Astrocyte (in vitro differentiated cells and primary cell): ENCODE data around the gene DAD1. TPM values are rescaled to one million over a fixed set of nuclear protein-coding genes. Genes with fewer than 3 reads are reported as not detected.

Experiments used
- DNase-seq: peaks from one replicate; pipeline ENCODE4 v3.0.0-alpha.2; 2010; ENCODE audit warnings: low read depth
- FAIRE-seq: peaks from 2 replicates; lab custom pipeline; 2011; peaks lifted over from hg19 to GRCh38; lab: Jason Lieb, UNC
- H2AFZ ChIP-seq: 2 replicates; pipeline ENCODE4 v1.6.0; 2012; ENCODE audit warnings: low read depth, low read length, inconsistent platforms
- H3K27ac ChIP-seq: 2 replicates; pipeline ENCODE4 v1.5.1; 2011; ENCODE audit warnings: low read depth, low read length, inconsistent platforms
- H3K27me3 ChIP-seq: 2 replicates; pipeline ENCODE4 v1.6.0; 2011; ENCODE audit warnings: low read length, inconsistent platforms; ENCODE audit not compliant: insufficient read depth
- H3K36me3 ChIP-seq: 2 replicates; pipeline ENCODE4 v1.5.1; 2011; ENCODE audit warnings: low read length, inconsistent platforms; ENCODE audit not compliant: insufficient read depth
- H3K4me1 ChIP-seq: 2 replicates; pipeline ENCODE4 v1.5.1; 2011; ENCODE audit warnings: low read length, inconsistent platforms; ENCODE audit not compliant: insufficient read depth
- H3K4me2 ChIP-seq: 2 replicates; pipeline ENCODE4 v1.6.0; 2012; ENCODE audit warnings: low read length, inconsistent platforms
- H3K4me3 ChIP-seq: 2 replicates; pipeline ENCODE4 v1.5.1; 2011; ENCODE audit warnings: low read depth, mild to moderate bottlenecking, low read length, inconsistent platforms; ENCODE audit not compliant: insufficient read depth
- H3K79me2 ChIP-seq: 2 replicates; pipeline ENCODE4 v1.6.0; 2012; ENCODE audit warnings: mild to moderate bottlenecking, low read length, inconsistent platforms; ENCODE audit not compliant: insufficient read depth
- H3K9ac ChIP-seq: 2 replicates; pipeline ENCODE4 v1.6.0; 2012; ENCODE audit warnings: mild to moderate bottlenecking, low read length, inconsistent platforms
- H3K9me3 ChIP-seq: 2 replicates; pipeline ENCODE4 v1.5.1; 2012; ENCODE audit warnings: low read depth, mild to moderate bottlenecking, low read length, inconsistent platforms; ENCODE audit not compliant: insufficient read depth
- H4K20me1 ChIP-seq: 2 replicates; pipeline ENCODE4 v1.6.0; 2012; ENCODE audit warnings: low read length, inconsistent platforms; ENCODE audit not compliant: insufficient read depth
- H3K27ac Mint-ChIP-seq: one replicate; pipeline ENCODE4 v1.8.0; 2021; ENCODE audit warnings: mild to moderate bottlenecking, mixed read lengths; ENCODE audit not compliant: unreplicated experiment
- H3K27me3 Mint-ChIP-seq: one replicate; pipeline ENCODE4 v1.8.0; 2021; ENCODE audit warnings: low read depth, mixed read lengths; ENCODE audit not compliant: unreplicated experiment
- H3K36me3 Mint-ChIP-seq: one replicate; pipeline ENCODE4 v1.8.0; 2021; ENCODE audit warnings: low read depth, mixed read lengths; ENCODE audit not compliant: unreplicated experiment
- H3K4me1 Mint-ChIP-seq: one replicate; pipeline ENCODE4 v1.8.0; 2021; ENCODE audit warnings: low read depth, mixed read lengths; ENCODE audit not compliant: unreplicated experiment
- H3K4me3 Mint-ChIP-seq: one replicate; pipeline ENCODE4 v1.8.0; 2021; ENCODE audit warnings: mild to moderate bottlenecking, moderate library complexity, mixed read lengths; ENCODE audit not compliant: unreplicated experiment
- H3K9me3 Mint-ChIP-seq: one replicate; pipeline ENCODE4 v1.8.0; 2021; ENCODE audit warnings: mild to moderate bottlenecking, mixed read lengths; ENCODE audit not compliant: unreplicated experiment
- EZH2 ChIP-seq: IDR thresholded peaks from 2 replicates; pipeline ENCODE4 v1.6.1; 2012; ENCODE audit warnings: mild to moderate bottlenecking, low read length, inconsistent platforms; ENCODE audit not compliant: insufficient read depth
- total RNA-seq: library from RNA; stranded (reverse); gene quantifications from 2 replicates; pipeline ENCODE4 v1.2.1, GENCODE V29; 2021
- TF ChIP-seq, protein P1 (sequence below): IDR thresholded peaks from 2 replicates; pipeline ENCODE4 v1.5.1; 2011; ENCODE audit warnings: low read depth, mild to moderate bottlenecking, inconsistent platforms, low read length, moderate library complexity; ENCODE audit not compliant: insufficient read depth

Gene DAD1
- total RNA-seq, 1 donor from 2014 or later, result 302 TPM

DNA sequence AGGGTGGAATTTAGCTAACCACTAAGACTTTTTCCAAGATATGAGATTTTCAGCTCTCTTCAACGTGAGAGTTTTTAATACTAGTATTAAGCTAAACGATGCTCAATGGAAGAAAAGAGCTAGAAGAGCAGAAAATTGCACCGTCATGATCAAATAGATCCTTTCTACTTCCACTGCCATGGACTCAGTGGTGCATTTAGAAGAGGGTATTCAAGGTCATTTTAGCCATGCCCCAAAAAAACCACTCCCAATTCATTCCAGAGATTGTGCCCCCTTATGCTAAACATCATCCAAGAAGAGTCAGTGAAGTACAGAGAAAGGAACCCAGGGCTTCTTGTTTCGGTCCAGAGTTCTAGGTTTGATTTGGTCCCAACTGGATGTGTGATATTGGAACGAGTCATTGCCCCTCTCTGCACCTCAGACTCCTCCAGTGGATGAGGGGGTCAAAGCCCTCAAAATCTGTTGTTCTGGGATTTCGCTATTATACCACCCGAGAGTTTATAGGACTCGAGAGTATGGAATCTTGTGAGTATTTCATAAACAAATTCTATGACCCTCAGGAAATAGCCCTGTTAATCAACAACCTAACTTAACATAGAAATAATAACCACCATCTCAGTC is 55.2 kb downstream of the DAD1 start:
- Mint-ChIP-seq H3K9me3 (no peaks in the 10 kb centered on the region), H3K4me3 (no peak overlapping the region), H3K4me1 (peaks cover 64% of the 10 kb centered on the region), H3K36me3 (peaks cover 2% of the 10 kb centered on the region), H3K27ac (peak overlapping the region; percentile 93), H3K27me3 (no peaks in the 10 kb centered on the region)
- Histone ChIP-seq H2AFZ (no peak overlapping the region), H3K4me1 (peaks cover 37% of the 10 kb centered on the region), H3K36me3 (no peaks in the 10 kb centered on the region), H3K4me3 (no peak overlapping the region), H3K9me3 (no peaks in the 10 kb centered on the region), H4K20me1 (no peaks in the 10 kb centered on the region), H3K79me2 (peaks cover 6% of the 10 kb centered on the region), H3K27me3 (no peaks in the 10 kb centered on the region), H3K9ac (no peak overlapping the region), H3K4me2 (no peak overlapping the region), H3K27ac (no peak overlapping the region)
- no peak for TF ChIP-seq EZH2
- TF ChIP-seq, protein P1, sequence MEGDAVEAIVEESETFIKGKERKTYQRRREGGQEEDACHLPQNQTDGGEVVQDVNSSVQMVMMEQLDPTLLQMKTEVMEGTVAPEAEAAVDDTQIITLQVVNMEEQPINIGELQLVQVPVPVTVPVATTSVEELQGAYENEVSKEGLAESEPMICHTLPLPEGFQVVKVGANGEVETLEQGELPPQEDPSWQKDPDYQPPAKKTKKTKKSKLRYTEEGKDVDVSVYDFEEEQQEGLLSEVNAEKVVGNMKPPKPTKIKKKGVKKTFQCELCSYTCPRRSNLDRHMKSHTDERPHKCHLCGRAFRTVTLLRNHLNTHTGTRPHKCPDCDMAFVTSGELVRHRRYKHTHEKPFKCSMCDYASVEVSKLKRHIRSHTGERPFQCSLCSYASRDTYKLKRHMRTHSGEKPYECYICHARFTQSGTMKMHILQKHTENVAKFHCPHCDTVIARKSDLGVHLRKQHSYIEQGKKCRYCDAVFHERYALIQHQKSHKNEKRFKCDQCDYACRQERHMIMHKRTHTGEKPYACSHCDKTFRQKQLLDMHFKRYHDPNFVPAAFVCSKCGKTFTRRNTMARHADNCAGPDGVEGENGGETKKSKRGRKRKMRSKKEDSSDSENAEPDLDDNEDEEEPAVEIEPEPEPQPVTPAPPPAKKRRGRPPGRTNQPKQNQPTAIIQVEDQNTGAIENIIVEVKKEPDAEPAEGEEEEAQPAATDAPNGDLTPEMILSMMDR, result no peak
- FAIRE-seq (no peak), DNase-seq (no peak)

DNA sequence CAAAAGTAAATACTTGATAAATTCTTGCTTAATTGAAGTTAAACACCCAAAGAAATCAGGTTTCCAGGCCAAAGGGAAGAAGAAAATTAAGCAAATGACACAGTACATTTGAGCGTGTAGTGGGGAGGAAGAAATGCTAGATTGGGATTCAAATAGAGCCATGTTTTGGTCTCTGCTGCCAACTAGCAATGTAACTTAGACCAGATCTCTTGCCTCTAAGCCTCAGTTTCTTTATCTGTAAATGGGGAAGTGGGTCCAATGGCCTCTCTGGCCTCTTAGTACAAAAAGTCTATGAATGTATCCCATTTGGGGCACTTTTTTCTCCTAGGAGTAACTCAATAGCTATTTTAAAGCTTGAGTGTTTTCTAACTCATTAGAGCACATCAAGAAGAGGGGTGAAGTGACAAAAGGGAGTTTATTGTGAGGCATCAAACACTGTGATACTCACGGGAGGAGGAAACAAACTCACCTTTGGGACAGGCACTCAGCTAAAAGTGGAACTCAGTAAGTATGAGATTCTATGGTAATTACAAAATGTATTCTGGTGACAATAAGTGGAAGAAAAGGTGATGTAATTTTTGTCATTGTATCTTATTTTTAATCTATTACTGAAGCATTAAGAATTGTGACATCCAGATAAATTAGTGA is 55.8 kb downstream of the DAD1 start:
- H3K36me3 Mint-ChIP-seq, result peaks cover 3% of the 10 kb centered on the region
- no peak overlapping the region for H3K4me3 ChIP-seq
- H3K4me1 Mint-ChIP-seq, result peaks cover 61% of the 10 kb centered on the region
- H3K9ac ChIP-seq, result no peak overlapping the region
- FAIRE-seq (no peak), DNase-seq (no peak)
- H4K20me1 ChIP-seq, result no peaks in the 10 kb centered on the region
- no peaks in the 10 kb centered on the region for H3K27me3 Mint-ChIP-seq
- H3K27ac Mint-ChIP-seq, result peak overlapping the region; percentile 93
- H3K36me3 ChIP-seq, result no peaks in the 10 kb centered on the region
- peaks cover 37% of the 10 kb centered on the region for H3K4me1 ChIP-seq
- no peaks in the 10 kb centered on the region for H3K9me3 ChIP-seq
- TF ChIP-seq, protein P1, result no peak
- no peak for TF ChIP-seq EZH2
- no peaks in the 10 kb centered on the region for H3K9me3 Mint-ChIP-seq
- H3K79me2 ChIP-seq, result peaks cover 6% of the 10 kb centered on the region
- H3K4me3 Mint-ChIP-seq, result no peak overlapping the region
- no peaks in the 10 kb centered on the region for H3K27me3 ChIP-seq
- H3K27ac ChIP-seq, result peak overlapping the region; percentile 10
- no peak overlapping the region for H2AFZ ChIP-seq
- H3K4me2 ChIP-seq, result peak overlapping the region; percentile 46
